Measurements from ENCODE around the gene SKI.
A peak's percentile ranks its signal among the peaks of the same experiment; 100 is the strongest.

Gene SKI

DNA sequence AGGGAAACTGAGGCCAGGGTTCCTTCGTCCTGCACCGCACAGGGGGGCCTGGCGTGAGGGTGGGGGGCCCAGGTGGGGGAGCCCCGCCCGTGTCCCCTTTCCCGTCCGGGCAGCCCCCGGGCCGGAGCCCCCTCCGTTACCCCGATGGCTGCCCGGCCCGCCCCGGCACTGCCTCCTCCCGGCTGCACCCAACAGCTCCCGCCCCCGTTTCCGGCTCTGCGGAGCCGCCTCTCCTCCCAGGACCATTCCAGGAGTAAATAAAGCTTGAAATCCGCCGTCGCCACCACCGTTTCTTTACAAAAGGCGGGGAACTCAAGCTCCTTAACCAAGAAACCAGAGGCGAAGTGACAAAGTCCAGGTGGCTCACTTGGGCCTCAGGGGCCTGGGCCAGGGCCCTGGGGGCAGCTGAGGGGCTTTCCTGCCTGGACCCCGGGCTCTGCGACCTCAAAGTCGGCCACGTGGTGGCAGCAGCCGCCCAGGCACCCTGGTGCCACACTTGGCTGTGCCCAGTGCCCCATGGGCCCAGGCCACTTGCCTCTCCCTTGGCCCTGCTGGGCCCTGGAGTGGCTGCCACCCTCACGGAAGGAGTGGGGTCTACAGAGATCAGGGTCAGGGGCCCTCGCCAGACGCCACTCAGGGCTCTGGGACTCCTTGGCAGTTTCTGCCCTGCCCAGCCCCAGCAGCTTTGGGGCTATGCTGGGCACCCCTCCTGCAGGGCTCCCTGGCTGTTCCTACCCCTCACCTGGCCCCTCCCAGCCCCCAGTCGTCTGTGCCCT is 33.0 kb upstream of the SKI start:
- DNase-seq = peak; percentile 86

DNA sequence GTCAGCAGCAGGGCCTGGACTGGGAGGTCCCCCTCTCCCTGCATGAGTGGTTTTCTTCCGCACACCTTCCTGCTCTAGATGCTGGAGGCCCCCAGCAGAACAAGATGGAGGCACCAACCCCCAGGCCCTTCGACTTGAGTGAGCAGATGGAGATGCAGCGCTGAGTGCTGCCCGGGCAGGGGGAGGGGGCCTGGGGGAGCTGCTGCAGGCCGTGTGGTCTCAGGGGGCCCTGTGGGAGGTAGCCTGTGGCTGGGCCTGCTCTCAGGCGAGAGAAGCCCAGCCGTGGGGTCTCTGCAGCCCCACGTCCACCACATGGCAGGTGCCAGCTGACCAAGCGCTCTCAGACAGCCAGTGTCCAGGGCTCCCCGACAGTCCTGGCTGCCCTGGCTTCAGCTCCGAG is 32.3 kb upstream of the SKI start:
- DNase-seq = no peak

DNA sequence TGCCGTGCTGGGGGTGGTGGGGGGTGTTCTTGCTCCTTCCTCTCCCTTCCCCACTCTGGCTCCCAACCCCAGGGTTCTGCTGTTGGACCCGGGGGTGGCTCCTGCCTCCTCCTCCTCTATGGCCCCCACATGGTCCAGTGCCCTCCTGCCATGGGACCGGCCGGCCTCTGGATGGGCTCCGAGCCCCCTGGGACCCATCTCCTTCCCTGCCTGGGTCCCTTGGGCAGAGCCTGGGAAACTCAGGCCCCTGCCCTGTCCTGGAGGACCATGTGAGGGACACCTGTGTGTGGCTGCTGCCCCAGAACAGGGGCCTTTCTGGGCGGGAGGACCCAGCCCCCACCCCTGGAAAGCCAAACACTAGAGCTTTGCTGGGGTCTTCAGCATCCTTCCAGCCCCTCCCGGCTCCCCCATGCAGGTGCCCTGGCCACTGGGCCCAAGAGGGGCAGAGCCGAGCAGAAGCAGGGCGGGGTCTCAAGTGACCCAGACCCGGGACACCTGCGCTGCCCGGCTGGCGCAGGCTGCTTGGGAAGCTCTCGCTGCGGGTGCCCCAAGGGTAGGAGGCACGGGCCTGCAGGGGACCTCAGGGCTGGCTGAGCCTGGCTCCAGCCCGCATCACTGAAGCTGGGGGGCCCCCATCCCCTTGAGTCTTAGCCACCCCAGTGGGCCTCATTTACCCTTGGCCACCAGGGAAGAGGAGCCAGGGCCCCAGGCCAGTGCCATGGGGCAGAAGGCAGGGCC is 31.0 kb upstream of the SKI start:
- no peak for DNase-seq

DNA sequence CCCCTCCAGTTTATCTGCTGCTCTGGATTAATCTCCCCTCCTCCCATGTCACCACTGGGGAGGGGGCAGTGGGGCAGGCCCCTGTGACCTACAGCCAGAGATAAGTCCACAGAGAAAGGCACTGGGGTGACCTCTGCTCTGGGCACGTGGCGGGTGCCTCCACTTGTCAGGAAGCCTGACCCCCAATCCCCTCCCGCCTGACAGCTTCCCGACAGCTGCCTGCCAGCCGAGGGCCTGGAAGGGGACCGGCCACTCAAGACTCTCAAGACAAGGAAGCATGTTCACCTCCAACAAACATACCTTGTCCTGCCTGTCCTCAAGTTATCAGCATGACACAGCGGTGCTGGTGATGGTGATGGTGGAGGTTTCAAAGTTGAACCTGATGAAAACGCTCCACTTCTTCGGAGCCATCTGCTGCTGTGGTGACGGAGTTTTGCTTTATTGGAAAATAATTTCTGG is 30.4 kb upstream of the SKI start:
- no peak for DNase-seq

DNA sequence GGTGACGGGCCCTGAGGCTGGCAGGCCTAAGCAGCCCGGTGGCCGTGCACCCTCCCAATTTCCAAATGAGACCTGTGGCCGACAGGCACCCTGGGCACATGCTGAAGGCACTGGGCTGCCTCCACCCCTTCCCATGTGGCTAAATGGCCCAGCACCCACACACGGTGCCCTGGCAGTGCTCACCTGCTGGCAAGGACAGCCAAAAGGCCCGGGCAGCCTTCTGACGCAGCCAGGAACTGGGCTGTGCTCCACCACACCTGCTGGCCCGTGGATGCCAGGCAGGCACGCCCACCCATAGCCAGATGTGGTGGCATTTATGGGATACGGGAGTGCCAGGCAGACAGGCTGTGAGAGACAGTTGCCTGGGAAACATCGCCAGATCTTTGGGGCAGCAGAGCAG is 29.5 kb upstream of the SKI start:
- no peak for DNase-seq

DNA sequence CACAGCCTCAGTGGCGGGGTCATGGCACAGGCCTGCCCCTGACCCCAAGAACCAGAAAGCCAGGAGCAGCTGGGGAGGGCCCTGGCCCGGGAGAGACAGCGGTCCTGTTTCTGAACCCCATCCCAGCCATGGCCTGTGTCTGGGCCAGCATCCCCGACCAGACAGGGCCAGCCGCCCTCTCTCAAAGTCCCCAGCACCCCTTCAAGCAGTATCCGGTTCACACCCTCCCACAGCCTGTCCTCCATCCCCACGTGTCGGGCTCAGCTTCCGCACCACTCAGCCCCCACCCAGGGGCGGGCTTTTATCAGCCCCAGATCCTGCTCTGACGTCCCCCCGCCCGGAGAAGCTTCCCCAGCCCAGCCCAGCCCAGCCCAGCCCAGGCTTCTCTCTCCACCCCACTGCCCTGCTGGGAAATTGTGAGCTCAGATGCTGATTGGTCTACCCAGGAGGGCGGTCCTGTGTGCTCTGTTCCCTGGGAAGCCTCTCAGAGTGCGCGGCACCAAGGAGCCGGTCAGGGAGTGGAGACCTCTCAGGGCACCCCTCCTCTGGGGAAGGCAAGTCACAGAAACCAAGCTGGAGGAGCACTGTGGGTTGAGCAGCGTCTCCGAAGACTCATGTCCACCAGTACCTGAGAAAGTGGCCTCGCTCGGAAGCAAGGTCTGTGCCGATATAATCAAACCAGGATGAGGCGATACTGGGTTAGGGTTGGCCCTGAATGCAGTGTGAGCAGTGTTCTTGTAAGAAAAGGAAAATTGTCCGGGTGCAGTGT is 28.9 kb upstream of the SKI start:
- peak; percentile 82 for DNase-seq

- no peak for DNase-seq
Observed at GRCh38 chr1:2200308-2200943, 27.7 kb upstream of the SKI start.

DNA sequence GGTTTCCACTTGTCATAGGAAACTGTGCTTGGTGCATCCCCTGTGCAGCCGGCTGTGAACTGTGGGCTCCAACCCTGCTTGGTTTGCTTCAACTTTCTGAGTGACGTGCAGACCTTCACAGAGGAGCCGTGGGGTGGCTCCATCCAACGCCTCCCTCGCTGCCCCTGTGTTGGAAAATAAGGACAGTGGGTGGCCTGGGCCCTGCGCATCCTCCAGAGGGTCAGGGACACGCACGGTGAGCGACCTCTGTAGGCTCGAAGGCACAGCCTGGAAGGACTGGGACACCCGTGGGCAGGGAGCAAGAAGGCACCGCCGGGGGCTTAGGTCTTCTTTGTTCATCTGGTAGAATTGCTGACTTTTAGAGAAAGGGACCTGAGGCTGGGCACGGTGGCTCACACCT is 27.1 kb upstream of the SKI start:
- DNase-seq = no peak

DNA sequence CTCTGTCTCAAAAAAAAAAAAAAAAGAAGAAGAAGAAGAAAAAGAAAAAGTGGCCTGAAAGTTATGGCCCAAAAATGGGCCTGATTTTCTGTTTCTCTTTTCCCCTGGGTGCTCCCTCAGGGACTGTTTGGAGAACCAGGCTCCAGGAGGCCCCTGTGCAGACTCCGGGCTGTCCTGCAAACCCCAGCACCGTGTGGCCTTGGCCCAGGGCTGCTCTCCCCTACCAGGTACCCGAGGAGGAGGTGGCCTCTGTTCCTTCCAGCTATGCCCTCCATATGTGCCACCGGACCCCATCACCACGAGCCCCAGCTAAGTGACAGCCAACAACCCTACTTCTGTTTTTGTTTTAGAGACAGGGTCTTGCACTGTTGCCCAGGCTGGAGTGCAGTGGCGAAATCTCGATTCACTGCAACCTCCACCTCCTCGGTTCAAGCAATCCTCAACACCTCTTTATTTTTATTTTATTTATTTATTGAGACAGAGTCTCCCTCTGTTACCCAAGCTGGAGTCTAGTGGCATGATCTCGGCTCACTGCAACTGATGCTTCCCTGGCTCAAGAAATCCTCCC is 26.0 kb upstream of the SKI start:
- DNase-seq = no peak

GRCh38 chr1:2202843-2203601 is 25.1 kb upstream of the SKI start:
- DNase-seq = no peak

- DNase-seq = no peak
Observed at GRCh38 chr1:2203671-2204414, 24.3 kb upstream of the SKI start.

- no peak for DNase-seq
Observed at GRCh38 chr1:2204415-2205190, 23.5 kb upstream of the SKI start.

DNA sequence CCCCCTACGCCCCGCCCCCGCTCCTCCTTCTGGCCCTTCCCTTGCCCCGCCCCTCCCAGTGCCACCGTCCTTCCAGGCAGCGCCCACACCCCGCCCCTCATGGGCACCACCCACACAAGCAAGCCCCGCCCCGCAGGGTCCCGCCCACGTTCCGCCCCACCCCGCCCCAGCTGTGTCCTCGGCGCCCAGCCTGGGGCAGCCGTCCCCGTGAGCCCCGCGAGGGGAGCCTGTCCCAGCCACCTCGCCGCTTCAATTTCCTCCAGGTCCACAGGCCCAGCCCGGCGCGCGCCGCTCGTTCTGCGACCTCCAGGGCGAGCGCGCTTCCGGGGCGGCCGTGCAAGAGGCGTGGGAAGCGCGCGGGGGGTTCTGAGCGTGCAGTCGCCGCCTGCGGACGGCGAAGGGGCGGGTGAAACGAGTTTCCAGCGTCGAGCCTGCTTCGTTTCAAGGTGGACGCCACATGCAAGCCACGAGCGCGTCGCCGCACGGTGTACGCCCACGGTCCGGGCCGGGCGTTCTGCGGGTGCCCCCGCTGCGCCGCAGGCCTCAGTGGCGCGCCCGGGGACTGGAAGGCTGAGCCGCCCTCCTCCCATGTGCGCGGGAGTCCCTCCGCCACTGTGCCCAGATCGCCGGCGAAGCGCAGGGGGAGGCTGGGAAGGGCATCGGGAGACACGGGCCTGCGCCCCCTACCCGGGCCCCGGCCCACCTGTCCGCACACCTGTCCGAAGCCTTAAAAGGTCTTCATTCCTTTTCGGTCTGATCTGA is 22.7 kb upstream of the SKI start:
- peak; percentile 88 for DNase-seq

GRCh38 chr1:2206813-2207487 is 21.2 kb upstream of the SKI start:
- no peak for DNase-seq

GRCh38 chr1:2208309-2209239 is 19.5 kb upstream of the SKI start:
- no peak for DNase-seq

- no peak for DNase-seq
Observed at GRCh38 chr1:2209400-2210083, 18.6 kb upstream of the SKI start.

- DNase-seq = no peak
Observed at GRCh38 chr1:2210084-2210653, 17.9 kb upstream of the SKI start.
